Kidney (tissue), 14 donors: ENCODE results near the gene HTRA3. TPM values are rescaled to one million over a fixed set of nuclear protein-coding genes. Genes with fewer than 3 reads are reported as not detected.

Source experiments
- DNase-seq, 5 donors: peaks; one replicate each; pipeline ENCODE4 v3.0.0-alpha.2; 2013 to 2020
- FAIRE-seq: peaks from 2 replicates; lab custom pipeline; 2012; peaks lifted over from hg19 to GRCh38; lab: Jason Lieb, UNC
- H3K27ac ChIP-seq, 2 donors: one replicate each; pipeline ENCODE4 v1.7.0; 2013; ENCODE audit warnings: low read depth in 2 of 2, low read length in 2 of 2, inconsistent platforms in 1 of 2
- H3K27me3 ChIP-seq: one replicate; pipeline ENCODE4 v1.7.1; 2013; ENCODE audit warnings: low read length, inconsistent platforms; ENCODE audit not compliant: control insufficient read depth, insufficient read depth
- H3K36me3 ChIP-seq, 3 donors: one replicate each; pipeline versions ENCODE4 v1.7.0 to v1.7.1; 2013; ENCODE audit warnings: low read length in 3 of 3, control low read depth in 1 of 3, inconsistent platforms in 1 of 3; ENCODE audit not compliant: insufficient read depth in 3 of 3, control insufficient read depth in 2 of 3
- H3K4me1 ChIP-seq, 3 donors: one replicate each; pipeline versions ENCODE4 v1.7.0 to v1.7.1; 2013; ENCODE audit warnings: low read length in 3 of 3, inconsistent platforms in 1 of 3, low read depth in 1 of 3; ENCODE audit not compliant: control insufficient read depth in 2 of 3, insufficient read depth in 2 of 3
- H3K4me3 ChIP-seq, 3 donors: one replicate each; pipeline versions ENCODE4 v1.7.0 to v1.8.1; 2013; ENCODE audit warnings: low read length in 3 of 3, control low read depth in 1 of 3, inconsistent platforms in 1 of 3
- H3K9ac ChIP-seq, 3 donors: one replicate each; pipeline versions ENCODE4 v1.7.0 to v1.7.1; 2013; ENCODE audit warnings: low read length in 3 of 3, control low read depth in 1 of 3, inconsistent platforms in 1 of 3
- H3K9me3 ChIP-seq, 3 donors: one replicate each; pipeline versions ENCODE4 v1.7.0 to v1.7.1; 2013; ENCODE audit warnings: low read length in 3 of 3, control low read depth in 1 of 3, inconsistent platforms in 1 of 3; ENCODE audit not compliant: control insufficient read depth in 2 of 3, insufficient read depth in 1 of 3
- CTCF ChIP-seq: IDR thresholded peaks from 3 replicates; pipeline ENCODE4 v1.5.1; 2012; ENCODE audit warnings: mild to moderate bottlenecking, moderate library complexity, borderline replicate concordance; ENCODE audit not compliant: insufficient read depth; ENCODE audit errors: extremely low read depth
- intact Hi-C: fragments of 100-400 bp; cut with DNase I; formaldehyde crosslinking; loops from one replicate; pipeline ENCODE4 v1.11.1; 2022
- polyA plus RNA-seq: library from polyadenylated mRNA; stranded (reverse); fragments of 350-450 nt; fragmentation: Illumina TruSeq; extraction: RNeasy Lipid Tissue Mini Kit (QIAGEN cat#74804); gene quantifications from one replicate; pipeline ENCODE4 v1.2.3, GENCODE V29; 2014; ENCODE audit warnings: low read depth, low replicate concordance; ENCODE audit not compliant: insufficient read depth
- total RNA-seq: library from RNA; stranded (reverse); fragmentation: NEBNext Ultra II Directional; extraction: Animal tissue kit (Norgen Biotek cat#: 25700); gene quantifications from one replicate; pipeline ENCODE4 v1.2.1, GENCODE V29; 2021
- donor health status: control.
- donor health status: control.
- donor health status: control.
- donor health status: control.
- donor health status: control.
- donor health status: DM: yes; HTN: yes; CAD: no.
- donor health status: Normal renal cell carcinoma (clear cell type).

The HTRA3 gene
- total and polyA plus RNA-seq, 2 donors from 2014 or later, result 1.7 to 6.5 TPM

GRCh38 chr4:8325291-8325973 is 55.9 kb downstream of the HTRA3 start:
- no peak for FAIRE-seq
- Histone ChIP-seq H3K27me3 (no peaks in the 10 kb centered on the region), H3K4me1 (peaks cover 0 to 4% (median 2%) of the 10 kb centered on the region in 3 donors), H3K9ac (no peak overlapping the region), H3K9me3 (peaks cover 0 to 10% (median 0%) of the 10 kb centered on the region in 3 donors), H3K36me3 (no peaks in the 10 kb centered on the region), H3K27ac (no peak overlapping the region), H3K4me3 (no peak overlapping the region)
- TF ChIP-seq CTCF, result no peak
- intact Hi-C loops, result no loop called here
- peak in 2 of 5 donors; percentile 28 to 59 for DNase-seq

- FAIRE-seq, result no peak
- Histone ChIP-seq H3K4me1 (peaks cover 0 to 6% (median 4%) of the 10 kb centered on the region in 3 donors), H3K27me3 (no peaks in the 10 kb centered on the region), H3K9me3 (peaks cover 0 to 10% (median 0%) of the 10 kb centered on the region in 3 donors), H3K36me3 (no peaks in the 10 kb centered on the region), H3K27ac (no peak overlapping the region), H3K4me3 (no peak overlapping the region), H3K9ac (no peak overlapping the region)
- peak in 1 of 5 donors; percentile 5 for DNase-seq
- intact Hi-C loops, result no loop called here
- TF ChIP-seq CTCF, result no peak
Measured at GRCh38 chr4:8326206-8326605, 56.7 kb downstream of the HTRA3 start.

- DNase-seq, result peak in 1 of 5 donors; percentile 15
- H3K9ac ChIP-seq, result no peak overlapping the region
- H3K4me3 ChIP-seq, result no peak overlapping the region
- TF ChIP-seq CTCF, result no peak
- H3K4me1 ChIP-seq, result peaks cover 0 to 6% (median 4%) of the 10 kb centered on the region in 3 donors
- no peaks in the 10 kb centered on the region for H3K27me3 ChIP-seq
- no peak for FAIRE-seq
- peaks cover 0 to 10% (median 0%) of the 10 kb centered on the region in 3 donors for H3K9me3 ChIP-seq
- intact Hi-C loops, result no loop called here
- H3K27ac ChIP-seq, result no peak overlapping the region
- H3K36me3 ChIP-seq, result no peaks in the 10 kb centered on the region
Measured at GRCh38 chr4:8328456-8328855, 58.9 kb downstream of the HTRA3 start.
